Tibial nerve (tissue), 4 donors: Measurements from ENCODE around the gene NPHP4.
"Not testable (repeated sequence)": the region's sequence is repeated elsewhere in the genome, so short reads cannot be mapped to it uniquely, and the experiment has no call there.

Experiments used
- CTCF ChIP-seq, 5 experiments: fragments of 200-600 bp in 3 of 5; fragments of 450-650 bp in 2 of 5; sonication (generic) in 3 of 5; IDR thresholded peaks; one replicate each; pipeline ENCODE4 v1.5.1; 2016 to 2019; ENCODE audit warnings: antibody characterized with exemption in 5 of 5, mild to moderate bottlenecking in 3 of 5, moderate library complexity in 2 of 5
- EP300 ChIP-seq, 2 donors: sonication (generic); formaldehyde crosslinking; IDR thresholded peaks; one replicate each; pipeline ENCODE4 v1.6.1; 2017; ENCODE audit warnings: antibody characterized with exemption in 2 of 2, mild to moderate bottlenecking in 1 of 2
- POLR2A ChIP-seq, 2 donors: fragments of 450-650 bp; IDR thresholded peaks; one replicate each; pipeline ENCODE4 v1.6.1; 2017; ENCODE audit warnings: antibody characterized with exemption in 2 of 2, mild to moderate bottlenecking in 2 of 2, moderate library complexity in 2 of 2

DNA sequence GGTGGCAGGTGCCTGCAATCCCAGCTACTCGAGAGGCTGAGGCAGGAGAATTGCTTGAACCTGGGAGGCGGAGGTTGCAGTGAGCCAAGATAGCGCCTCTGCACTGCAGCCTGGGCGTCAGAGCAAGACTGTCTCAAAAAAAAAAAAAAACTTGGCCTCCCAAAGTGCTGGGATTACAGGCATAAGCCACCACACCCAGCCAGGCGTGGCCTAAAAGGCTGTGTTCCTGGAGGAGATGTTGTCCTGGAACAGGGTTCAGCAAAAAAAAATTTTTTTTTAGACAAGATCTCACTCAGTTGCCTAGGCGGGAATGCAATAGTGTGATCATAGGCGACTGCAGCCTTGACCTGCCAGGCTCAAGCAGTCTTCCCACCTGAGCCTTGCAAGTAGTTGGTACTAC lies 25.4 kb upstream of the NPHP4 start:
- TF ChIP-seq CTCF, EP300, POLR2A (IDR thresholded peaks at IDR 0.05): not testable (repeated sequence)
